ENCODE data around the gene CFAP47.
"Not testable (repeated sequence)": the region's sequence is repeated elsewhere in the genome, so short reads cannot be mapped to it uniquely, and the experiment has no call there.

The CFAP47 gene

DNA sequence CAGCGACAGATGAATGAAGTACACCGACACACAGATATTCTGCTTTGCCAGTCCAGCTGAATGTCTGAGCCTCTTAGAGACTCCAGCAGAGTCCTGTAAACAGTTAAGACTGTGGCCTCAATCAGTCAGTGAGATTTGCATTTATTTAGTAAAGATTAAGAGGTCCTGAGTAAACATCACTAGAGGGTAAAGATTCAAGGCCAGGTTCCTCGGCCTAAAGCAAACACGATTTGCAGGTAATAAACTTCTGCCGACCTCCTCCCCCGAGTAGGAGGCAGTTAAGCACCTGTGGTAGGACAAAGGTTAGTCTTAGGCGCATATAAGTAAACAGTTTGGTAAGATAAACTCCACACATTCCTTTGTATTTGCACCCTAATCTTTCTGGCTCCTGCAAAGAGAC is 99.6 kb downstream of the CFAP47 start:
- TF ChIP-seq, protein P1, sequence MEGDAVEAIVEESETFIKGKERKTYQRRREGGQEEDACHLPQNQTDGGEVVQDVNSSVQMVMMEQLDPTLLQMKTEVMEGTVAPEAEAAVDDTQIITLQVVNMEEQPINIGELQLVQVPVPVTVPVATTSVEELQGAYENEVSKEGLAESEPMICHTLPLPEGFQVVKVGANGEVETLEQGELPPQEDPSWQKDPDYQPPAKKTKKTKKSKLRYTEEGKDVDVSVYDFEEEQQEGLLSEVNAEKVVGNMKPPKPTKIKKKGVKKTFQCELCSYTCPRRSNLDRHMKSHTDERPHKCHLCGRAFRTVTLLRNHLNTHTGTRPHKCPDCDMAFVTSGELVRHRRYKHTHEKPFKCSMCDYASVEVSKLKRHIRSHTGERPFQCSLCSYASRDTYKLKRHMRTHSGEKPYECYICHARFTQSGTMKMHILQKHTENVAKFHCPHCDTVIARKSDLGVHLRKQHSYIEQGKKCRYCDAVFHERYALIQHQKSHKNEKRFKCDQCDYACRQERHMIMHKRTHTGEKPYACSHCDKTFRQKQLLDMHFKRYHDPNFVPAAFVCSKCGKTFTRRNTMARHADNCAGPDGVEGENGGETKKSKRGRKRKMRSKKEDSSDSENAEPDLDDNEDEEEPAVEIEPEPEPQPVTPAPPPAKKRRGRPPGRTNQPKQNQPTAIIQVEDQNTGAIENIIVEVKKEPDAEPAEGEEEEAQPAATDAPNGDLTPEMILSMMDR (IDR thresholded peaks at IDR 0.05; ENCODE audit: low read depth, low read length) = no peak
- no peak for DNase-seq (ENCODE audit: extremely low read depth, low read depth)

- TF ChIP-seq, protein P1 (IDR thresholded peaks at IDR 0.05; ENCODE audit: low read depth, low read length) = no peak
- no peak for DNase-seq (ENCODE audit: extremely low read depth, low read depth)
These were observed 116.0 kb downstream of the CFAP47 start for GRCh38 chrX:36035550-36035949.

DNA sequence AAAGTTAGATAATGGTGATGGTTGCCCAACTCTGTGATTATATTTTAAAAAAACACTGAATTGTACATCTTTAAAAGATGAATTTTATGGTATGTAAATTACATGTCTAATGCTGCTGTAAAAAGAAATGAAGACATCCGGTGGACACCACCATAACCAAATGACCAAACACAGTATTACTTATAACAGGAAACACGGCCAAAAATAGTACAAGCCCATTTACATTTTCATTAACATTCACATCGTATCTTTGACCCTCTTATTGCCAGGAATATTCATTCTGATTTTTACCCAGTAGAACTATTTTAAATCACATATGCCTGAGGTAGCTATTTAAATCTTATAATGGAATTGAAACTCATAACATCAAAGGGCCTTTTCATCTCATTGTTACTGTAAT is 143.2 kb downstream of the CFAP47 start:
- TF ChIP-seq, protein P1 (IDR thresholded peaks at IDR 0.05; ENCODE audit: low read depth, low read length) = no peak
- no peak for DNase-seq (ENCODE audit: extremely low read depth, low read depth)

GRCh38 chrX:36071061-36071460 is 151.5 kb downstream of the CFAP47 start:
- no peak for DNase-seq (ENCODE audit: extremely low read depth, low read depth)
- TF ChIP-seq, protein P1 (IDR thresholded peaks at IDR 0.05; ENCODE audit: low read depth, low read length) = no peak

- DNase-seq (ENCODE audit: extremely low read depth, low read depth) = not testable (repeated sequence)
These were observed 155.5 kb downstream of the CFAP47 start for GRCh38 chrX:36075009-36075408.

GRCh38 chrX:36083256-36083655 is 163.7 kb downstream of the CFAP47 start:
- TF ChIP-seq, protein P1 (IDR thresholded peaks at IDR 0.05; ENCODE audit: low read depth, low read length) = no peak
- DNase-seq (ENCODE audit: extremely low read depth, low read depth) = no peak

DNA sequence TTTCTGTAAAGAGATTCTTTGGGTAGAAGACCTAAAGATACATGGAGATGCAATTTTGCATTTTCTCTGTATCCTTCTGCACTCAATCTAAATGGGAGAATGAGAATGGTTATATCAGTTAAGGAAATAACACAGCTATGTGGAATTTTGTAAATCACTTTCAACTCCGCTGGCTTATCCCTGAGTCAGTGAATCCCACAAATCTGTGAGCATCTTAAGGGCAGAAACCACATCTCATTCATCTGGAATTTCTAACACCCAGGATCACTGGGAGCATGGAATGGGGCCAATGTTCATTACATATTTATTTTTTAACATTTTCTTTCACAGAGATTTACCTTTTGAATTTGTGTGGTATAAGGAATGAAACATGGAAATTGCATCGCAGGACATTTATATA is 167.8 kb downstream of the CFAP47 start:
- no peak for DNase-seq (ENCODE audit: extremely low read depth, low read depth)
- TF ChIP-seq, protein P1 (IDR thresholded peaks at IDR 0.05; ENCODE audit: low read depth, low read length) = no peak

- DNase-seq (ENCODE audit: extremely low read depth, low read depth) = not testable (repeated sequence)
These were observed 169.4 kb downstream of the CFAP47 start for GRCh38 chrX:36088939-36089338.

DNA sequence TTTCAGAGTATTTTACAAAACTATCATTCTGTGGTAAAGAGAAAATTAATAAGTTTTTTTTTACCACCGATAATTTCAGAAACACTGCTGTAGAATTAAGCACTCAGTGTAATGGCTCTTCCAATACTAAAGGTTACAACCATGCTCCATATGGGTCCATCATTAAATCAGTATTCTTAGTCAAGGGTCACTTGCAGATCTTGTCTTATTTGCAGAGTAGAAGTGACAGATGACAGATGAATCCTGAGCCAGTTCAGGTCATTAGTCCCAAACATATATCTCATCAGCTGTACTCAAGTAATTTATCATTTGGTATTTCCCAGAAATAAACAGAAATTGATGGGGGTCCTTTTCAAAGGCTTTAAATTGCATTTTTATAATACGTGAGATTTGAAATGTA is 182.9 kb downstream of the CFAP47 start:
- TF ChIP-seq, protein P1 (IDR thresholded peaks at IDR 0.05; ENCODE audit: low read depth, low read length) = no peak
- no peak for DNase-seq (ENCODE audit: extremely low read depth, low read depth)

Data from AG09319 (cell line).